OCI-LY1 (cell line): ENCODE results near the gene VCL.

Experiments used
- H2AFZ ChIP-seq: fragments of 200-600 bp; sonication (generic), shearing (Covaris generic); 2 replicates; pipeline ENCODE4 v1.6.0; 2014; ENCODE audit warnings: antibody characterized with exemption, mild to moderate bottlenecking, low read length
- H3F3A ChIP-seq: fragments of 200-600 bp; sonication (generic), shearing (Covaris generic); 2 replicates; pipeline ENCODE4 v1.6.0; 2014; ENCODE audit warnings: mild to moderate bottlenecking, antibody characterized with exemption, low read length, moderate library complexity; ENCODE audit not compliant: insufficient read depth
- H3K27ac ChIP-seq: fragments of 200-600 bp; sonication (generic); 2 replicates; pipeline ENCODE4 v1.5.1; 2014; ENCODE audit warnings: low read length, mixed run types, mild to moderate bottlenecking, low read depth; ENCODE audit not compliant: poor library complexity, severe bottlenecking
- H3K27me3 ChIP-seq: fragments of 200-600 bp; sonication (generic); 2 replicates; pipeline ENCODE4 v1.6.0; 2014; ENCODE audit warnings: antibody characterized with exemption, mild to moderate bottlenecking, low read length, moderate library complexity; ENCODE audit not compliant: insufficient read depth
- H3K36me3 ChIP-seq: fragments of 200-600 bp; sonication (generic); 2 replicates; pipeline ENCODE4 v1.6.1; 2014; ENCODE audit warnings: mild to moderate bottlenecking, antibody characterized with exemption, low read length, moderate library complexity, mixed read lengths; ENCODE audit not compliant: insufficient read depth
- H3K4me1 ChIP-seq: fragments of 200-600 bp; sonication (generic); 2 replicates; pipeline ENCODE4 v1.5.1; 2014; ENCODE audit warnings: mild to moderate bottlenecking, low read length, moderate library complexity; ENCODE audit not compliant: insufficient read depth, severe bottlenecking
- H3K4me2 ChIP-seq: fragments of 200-600 bp; sonication (generic), shearing (Covaris generic); 2 replicates; pipeline ENCODE4 v1.6.1; 2014; ENCODE audit warnings: low read length
- H3K4me3 ChIP-seq: fragments of 200-600 bp; sonication (generic); 2 replicates; pipeline ENCODE4 v1.5.1; 2014; ENCODE audit warnings: low read length, low read depth, mild to moderate bottlenecking, mixed read lengths; ENCODE audit not compliant: poor library complexity, severe bottlenecking
- H3K79me2 ChIP-seq: fragments of 200-600 bp; shearing (Covaris generic); 2 replicates; pipeline ENCODE4 v1.6.1; 2016; ENCODE audit warnings: mixed run types, low read length, mixed read lengths; ENCODE audit not compliant: insufficient read depth
- H3K9ac ChIP-seq: fragments of 200-600 bp; sonication (generic), shearing (Covaris generic); 2 replicates; pipeline ENCODE4 v1.6.1; 2014; ENCODE audit warnings: mild to moderate bottlenecking, low read length, mixed read lengths
- H3K9me2 ChIP-seq: fragments of 200-600 bp; sonication (generic), shearing (Covaris generic); 2 replicates; pipeline ENCODE4 v1.6.1; 2014; ENCODE audit warnings: low read depth, mild to moderate bottlenecking, low read length, mixed read lengths
- H3K9me3 ChIP-seq: fragments of 200-600 bp; shearing (Covaris generic); 2 replicates; pipeline ENCODE4 v1.6.1; 2014; ENCODE audit warnings: low read length, mixed read lengths
- H4K20me1 ChIP-seq: fragments of 200-600 bp; sonication (generic), shearing (Covaris generic); 2 replicates; pipeline ENCODE4 v1.6.0; 2016; ENCODE audit warnings: mild to moderate bottlenecking, low read length; ENCODE audit not compliant: insufficient read depth
- EZH2 ChIP-seq: fragments of 200-600 bp; sonication (generic), shearing (Covaris generic); IDR thresholded peaks from 2 replicates; pipeline ENCODE4 v1.8.0; 2017; ENCODE audit warnings: borderline replicate concordance, mixed run types, mild to moderate bottlenecking, antibody characterized with exemption, low read length, moderate library complexity, mixed read lengths
- TF ChIP-seq, protein P1 (sequence below): fragments of 200-600 bp; sonication (generic), shearing (Covaris generic); IDR thresholded peaks from 2 replicates; pipeline ENCODE4 v1.5.1; 2017; ENCODE audit warnings: mild to moderate bottlenecking, antibody characterized with exemption, low read length, moderate library complexity, mixed read lengths

VCL gene

DNA sequence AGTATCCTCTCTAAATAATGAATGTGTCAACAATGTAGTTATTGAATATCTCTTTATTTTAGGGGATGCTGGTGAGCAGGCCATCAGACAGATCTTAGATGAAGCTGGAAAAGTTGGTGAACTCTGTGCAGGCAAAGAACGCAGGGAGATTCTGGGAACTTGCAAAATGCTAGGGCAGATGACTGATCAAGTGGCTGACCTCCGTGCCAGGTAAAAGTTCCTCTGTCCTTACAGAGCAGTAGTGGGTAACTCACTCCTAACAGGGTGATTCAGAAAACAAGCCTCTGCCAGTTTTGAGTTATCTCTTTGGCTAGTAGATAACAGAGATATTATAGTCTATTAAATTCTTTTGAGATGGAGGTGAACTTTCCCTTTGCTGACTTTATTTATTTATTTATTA is 85.4 kb downstream of the VCL start:
- Histone ChIP-seq H3K4me2 (no peak overlapping the region), H3K36me3 (no peaks in the 10 kb centered on the region), H3K4me3 (no peak overlapping the region), H2AFZ (no peak overlapping the region), H3K9me3 (no peaks in the 10 kb centered on the region), H3F3A (no peaks in the 10 kb centered on the region), H3K4me1 (peaks cover 10% of the 10 kb centered on the region), H3K9me2 (no peaks in the 10 kb centered on the region; the same call in 1 of the 2 replicates), H3K27ac (no peak overlapping the region), H3K27me3 (no peaks in the 10 kb centered on the region), H3K79me2 (no peaks in the 10 kb centered on the region), H3K9ac (no peak overlapping the region), H4K20me1 (no peaks in the 10 kb centered on the region)
- no peak for TF ChIP-seq EZH2
- TF ChIP-seq, protein P1, sequence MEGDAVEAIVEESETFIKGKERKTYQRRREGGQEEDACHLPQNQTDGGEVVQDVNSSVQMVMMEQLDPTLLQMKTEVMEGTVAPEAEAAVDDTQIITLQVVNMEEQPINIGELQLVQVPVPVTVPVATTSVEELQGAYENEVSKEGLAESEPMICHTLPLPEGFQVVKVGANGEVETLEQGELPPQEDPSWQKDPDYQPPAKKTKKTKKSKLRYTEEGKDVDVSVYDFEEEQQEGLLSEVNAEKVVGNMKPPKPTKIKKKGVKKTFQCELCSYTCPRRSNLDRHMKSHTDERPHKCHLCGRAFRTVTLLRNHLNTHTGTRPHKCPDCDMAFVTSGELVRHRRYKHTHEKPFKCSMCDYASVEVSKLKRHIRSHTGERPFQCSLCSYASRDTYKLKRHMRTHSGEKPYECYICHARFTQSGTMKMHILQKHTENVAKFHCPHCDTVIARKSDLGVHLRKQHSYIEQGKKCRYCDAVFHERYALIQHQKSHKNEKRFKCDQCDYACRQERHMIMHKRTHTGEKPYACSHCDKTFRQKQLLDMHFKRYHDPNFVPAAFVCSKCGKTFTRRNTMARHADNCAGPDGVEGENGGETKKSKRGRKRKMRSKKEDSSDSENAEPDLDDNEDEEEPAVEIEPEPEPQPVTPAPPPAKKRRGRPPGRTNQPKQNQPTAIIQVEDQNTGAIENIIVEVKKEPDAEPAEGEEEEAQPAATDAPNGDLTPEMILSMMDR: no peak

DNA sequence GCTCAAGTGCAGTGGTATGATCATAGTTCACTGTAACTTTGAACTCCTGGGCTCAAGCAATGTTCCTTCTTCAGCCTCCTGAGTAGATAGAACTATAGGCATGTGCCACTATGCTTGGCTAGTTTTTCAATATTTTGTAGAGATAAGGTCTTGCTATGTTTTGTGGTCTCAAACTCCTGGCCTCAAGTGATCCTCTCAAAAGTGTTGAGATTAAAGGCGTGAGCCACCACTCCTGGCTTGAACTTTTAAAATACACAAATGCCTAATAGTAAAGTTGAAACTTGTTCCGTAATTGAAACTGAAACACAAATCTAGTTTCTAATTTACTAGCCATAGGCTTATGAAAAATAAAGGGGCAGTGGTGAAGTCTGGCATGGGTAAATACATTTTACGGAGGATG is 87.0 kb downstream of the VCL start:
- TF ChIP-seq EZH2: no peak
- TF ChIP-seq, protein P1: no peak
- H3K4me3 ChIP-seq: no peak overlapping the region
- H3K36me3 ChIP-seq: no peaks in the 10 kb centered on the region
- H3K9me2 ChIP-seq: no peaks in the 10 kb centered on the region; the same call in 1 of the 2 replicates
- no peaks in the 10 kb centered on the region for H3K79me2 ChIP-seq
- no peaks in the 10 kb centered on the region for H4K20me1 ChIP-seq
- H3K9ac ChIP-seq: no peak overlapping the region
- H3K27me3 ChIP-seq: no peaks in the 10 kb centered on the region
- no peak overlapping the region for H3K27ac ChIP-seq
- H3F3A ChIP-seq: no peaks in the 10 kb centered on the region
- no peak overlapping the region for H2AFZ ChIP-seq
- no peak overlapping the region for H3K4me2 ChIP-seq
- no peaks in the 10 kb centered on the region for H3K9me3 ChIP-seq
- peaks cover 5% of the 10 kb centered on the region for H3K4me1 ChIP-seq

DNA sequence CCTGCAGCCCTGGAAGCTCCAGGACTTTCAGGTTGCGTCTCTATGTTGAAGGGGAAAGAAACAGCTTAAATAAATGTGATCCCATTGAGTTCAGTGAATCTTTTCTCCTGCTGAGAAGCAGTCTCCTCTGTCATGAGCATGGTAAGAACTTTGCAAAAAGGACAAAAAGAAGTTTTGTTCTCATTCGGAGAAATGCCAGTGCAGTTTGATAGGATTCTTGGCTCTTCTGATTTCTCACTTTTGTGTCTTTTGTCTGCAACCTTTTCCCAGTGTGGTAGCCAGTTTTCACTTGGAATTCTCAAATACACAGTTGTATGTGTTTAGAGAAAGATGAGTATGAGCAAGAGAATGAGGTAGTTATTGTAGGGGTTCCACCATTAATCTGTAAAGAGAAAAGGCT is 88.4 kb downstream of the VCL start:
- Histone ChIP-seq H3K9me3 (no peaks in the 10 kb centered on the region), H3K36me3 (no peaks in the 10 kb centered on the region), H3K9me2 (no peaks in the 10 kb centered on the region; the same call in 1 of the 2 replicates), H3K9ac (no peak overlapping the region), H4K20me1 (no peaks in the 10 kb centered on the region), H3K79me2 (no peaks in the 10 kb centered on the region), H3K4me2 (no peak overlapping the region), H3K27ac (no peak overlapping the region), H3K4me3 (no peak overlapping the region), H3F3A (no peaks in the 10 kb centered on the region), H3K4me1 (no peaks in the 10 kb centered on the region), H3K27me3 (no peaks in the 10 kb centered on the region), H2AFZ (no peak overlapping the region)
- no peak for TF ChIP-seq EZH2
- TF ChIP-seq, protein P1: no peak
